GM19043 (cell line): ENCODE data around the gene DGAT2L6.
A peak's percentile ranks its signal among the peaks of the same experiment; 100 is the strongest.
"Not testable (repeated sequence)": the region's sequence is repeated elsewhere in the genome, so short reads cannot be mapped to it uniquely, and the experiment has no call there.

Experiments used
- ATAC-seq: cut with Tn5 transposase; IDR thresholded peaks from one replicate; pipeline ENCODE4 v1.9.1; 2021; ENCODE audit warnings: low read depth; ENCODE audit not compliant: unreplicated experiment

The DGAT2L6 gene

DNA sequence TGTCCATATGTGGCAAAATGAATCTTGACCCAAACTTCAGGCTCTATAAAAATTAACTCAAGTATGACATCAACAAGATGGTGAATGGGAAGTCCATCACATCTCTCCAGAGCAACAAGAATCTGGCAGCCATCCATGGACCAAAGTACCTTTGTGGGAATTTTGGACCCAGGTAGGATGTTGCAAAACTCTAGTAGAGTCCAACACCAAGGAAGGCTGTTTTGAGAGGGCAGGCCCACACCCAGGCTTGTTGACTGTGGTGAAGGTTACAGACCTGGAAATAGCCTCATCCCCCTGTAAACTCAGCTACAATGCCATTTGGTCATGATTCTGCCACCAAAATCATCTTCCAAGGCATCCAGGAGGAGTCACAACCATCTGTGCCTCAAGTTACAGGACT is 12.9 kb downstream of the DGAT2L6 start:
- no peak for ATAC-seq

DNA sequence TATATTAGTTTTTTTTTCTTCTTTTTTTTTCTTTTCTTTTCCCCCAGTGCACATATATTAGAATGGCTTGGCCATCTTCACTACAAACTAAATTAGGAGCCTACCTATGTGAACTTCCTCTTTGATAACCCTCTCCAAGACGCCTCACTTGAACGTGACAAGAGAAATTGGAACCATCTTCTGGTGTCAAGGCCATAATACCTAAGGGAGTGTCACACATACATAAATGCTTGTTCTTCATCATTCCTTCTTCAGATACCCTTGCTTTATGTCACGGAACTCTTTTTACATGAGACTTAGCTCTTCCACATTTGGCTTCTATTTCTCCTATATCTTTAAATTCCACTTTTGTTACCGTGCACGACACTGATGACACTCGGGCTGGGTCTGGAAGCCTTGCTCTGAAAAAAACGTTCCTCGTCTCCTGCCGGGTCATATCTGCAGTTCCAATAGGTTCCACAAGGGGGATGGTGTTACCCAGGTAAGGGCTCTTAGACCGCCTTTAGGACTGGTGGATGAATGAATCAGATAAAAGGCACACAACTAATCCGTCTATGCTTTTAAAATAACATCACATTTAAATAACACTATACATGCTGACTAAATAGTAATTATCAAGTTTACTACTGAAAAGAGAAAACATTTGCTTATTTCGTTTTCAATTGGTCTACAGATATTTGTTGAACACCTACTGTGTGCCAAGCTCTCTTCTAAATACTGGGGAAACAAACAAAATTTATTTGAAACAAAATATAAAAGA is 19.9 kb downstream of the DGAT2L6 start:
- ATAC-seq: peak; percentile 68

DNA sequence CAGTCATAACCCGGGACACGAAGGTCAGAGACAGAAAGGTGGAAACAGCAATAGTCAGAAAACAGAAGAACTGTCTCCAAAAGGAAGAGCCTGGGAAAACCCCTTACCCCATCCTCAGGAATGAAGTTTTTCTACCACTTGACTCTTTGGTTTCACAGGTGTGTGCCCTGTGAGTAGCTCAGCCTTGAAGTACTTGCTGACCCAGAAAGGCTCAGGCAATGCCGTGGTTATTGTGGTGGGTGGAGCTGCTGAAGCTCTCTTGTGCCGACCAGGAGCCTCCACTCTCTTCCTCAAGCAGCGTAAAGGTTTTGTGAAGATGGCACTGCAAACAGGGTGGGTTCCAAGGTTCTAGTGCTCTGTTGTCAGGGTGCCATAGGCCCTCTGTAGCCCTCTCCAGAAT is 24.4 kb downstream of the DGAT2L6 start:
- ATAC-seq: no peak

DNA sequence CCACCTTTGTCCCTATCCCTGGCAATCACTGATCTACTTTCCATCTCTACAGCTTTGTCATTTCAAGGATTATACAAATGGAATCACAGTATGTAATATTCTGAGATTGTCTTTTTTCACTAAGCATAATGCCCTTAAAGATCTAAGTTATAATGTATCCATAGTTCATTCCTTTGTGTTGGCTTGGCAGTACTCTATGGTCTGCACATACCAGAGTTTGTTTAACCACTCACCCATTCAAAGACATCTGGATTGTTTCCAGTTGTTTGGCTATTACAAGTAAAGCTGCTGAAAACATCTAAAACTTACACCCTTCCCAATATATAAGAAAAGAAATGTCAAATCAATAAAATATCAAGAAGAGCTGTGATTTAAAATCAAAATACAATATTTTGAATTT is 31.2 kb downstream of the DGAT2L6 start:
- ATAC-seq: no peak

DNA sequence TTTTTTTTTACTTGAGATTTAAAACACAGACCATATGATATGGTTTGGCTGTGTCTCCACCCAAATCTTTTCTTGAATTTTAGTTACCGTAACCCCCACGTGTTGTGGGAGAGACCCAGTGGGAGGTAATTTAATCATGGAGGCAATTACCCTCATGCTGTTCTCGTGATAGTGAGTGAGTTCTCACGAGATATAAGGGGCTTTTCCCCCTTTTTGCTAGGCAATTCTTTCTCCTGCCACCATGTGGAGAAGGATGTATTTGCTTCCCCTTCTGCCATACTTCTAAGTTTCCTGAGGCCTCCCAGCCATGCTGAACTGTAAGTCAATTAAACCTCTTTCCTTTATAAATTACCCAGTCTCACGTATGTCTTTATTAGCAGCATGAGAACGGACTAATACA is 32.3 kb downstream of the DGAT2L6 start:
- ATAC-seq: not testable (repeated sequence)

DNA sequence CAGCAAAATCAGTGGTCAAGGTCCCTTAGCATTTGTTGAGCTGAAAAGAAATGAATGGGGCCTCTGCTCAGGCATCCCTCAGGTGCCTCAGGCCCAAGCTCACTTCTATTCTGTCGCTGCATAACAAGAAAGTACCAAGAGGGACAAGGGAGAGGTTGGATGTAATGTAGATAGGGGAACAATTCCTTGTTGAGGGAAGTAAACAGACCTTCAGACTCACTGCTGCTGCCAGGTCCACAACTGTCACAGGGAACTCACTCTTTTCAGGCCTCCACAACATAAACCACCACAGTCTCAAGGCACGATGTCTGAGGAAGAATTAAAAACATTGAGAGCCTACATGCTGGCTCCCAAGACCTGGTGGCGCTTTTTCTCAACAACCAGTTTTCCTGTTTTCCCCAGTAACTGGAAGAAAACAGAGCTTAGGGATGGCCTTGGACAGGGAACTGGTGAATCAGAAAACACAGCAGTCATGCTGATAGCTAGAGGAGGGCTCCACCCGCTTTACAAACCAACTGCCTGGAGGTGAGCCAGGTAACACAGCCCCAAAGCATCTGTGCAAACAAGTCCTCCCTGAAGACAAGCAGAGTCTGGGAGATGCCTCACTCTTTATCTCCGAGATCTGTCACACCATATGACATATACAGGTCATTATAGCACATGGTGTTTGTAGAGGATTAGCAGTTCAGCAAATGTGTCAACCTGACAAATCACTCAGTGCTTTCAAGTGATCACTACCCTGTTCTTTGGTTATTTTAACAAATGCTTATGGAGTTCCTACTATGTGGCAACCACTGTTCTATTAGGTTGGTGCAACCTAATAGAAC is 42.9 kb downstream of the DGAT2L6 start:
- ATAC-seq: no peak

DNA sequence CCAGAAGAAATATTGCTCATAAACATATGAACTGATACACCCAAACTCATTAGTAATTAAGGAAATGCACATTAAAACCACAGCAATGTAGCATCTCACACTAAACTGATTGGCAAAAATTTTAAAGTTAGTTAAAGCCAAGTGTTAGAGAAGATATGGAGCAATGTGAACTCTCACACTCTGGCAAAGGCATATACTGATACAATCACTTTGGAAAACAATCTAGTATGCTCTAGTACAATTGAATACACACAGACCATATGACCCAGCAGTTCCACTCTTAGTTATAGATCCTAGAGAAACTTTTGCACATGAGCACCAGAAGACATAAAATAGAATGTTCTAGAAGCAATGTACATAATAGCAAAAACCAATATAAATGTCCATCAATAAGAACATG is 48.8 kb downstream of the DGAT2L6 start:
- no peak for ATAC-seq

DNA sequence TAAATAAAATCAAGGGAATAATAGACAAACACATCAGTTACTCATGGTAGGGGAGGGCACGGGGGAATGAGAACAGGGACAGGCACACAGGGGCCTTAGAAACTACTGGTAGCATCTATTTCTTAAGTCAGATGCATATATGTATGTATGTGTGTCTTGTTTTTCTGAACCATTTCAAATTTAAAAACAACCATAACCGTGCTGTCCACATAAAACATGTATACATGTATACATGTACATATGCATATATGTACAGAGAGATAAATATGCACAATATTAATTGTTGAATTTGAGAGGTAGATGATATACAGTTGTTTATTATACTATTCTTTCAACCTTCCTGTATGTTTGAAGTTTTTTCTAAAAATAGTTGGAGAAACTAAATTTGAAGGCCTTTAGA is 49.4 kb downstream of the DGAT2L6 start:
- ATAC-seq: no peak

DNA sequence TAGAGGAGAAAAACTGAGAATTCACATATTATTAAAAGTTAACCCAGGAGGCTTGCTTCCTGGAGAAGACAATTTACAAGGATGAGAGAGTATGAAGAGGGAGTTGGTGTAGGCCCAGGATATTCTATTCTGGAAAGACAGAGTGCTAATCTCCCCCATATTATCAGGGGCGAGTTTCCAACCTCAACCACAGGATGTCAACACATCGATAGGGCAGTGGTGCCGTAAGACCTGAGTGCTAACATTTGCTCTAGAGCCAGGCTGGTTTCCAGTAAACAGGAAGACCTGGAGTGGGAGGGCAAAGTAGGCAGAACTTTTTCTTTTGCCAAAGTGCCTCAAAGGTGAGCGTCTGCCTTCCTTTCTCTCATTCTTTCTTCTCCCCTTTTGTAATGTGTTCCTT is 54.4 kb downstream of the DGAT2L6 start:
- ATAC-seq: no peak

DNA sequence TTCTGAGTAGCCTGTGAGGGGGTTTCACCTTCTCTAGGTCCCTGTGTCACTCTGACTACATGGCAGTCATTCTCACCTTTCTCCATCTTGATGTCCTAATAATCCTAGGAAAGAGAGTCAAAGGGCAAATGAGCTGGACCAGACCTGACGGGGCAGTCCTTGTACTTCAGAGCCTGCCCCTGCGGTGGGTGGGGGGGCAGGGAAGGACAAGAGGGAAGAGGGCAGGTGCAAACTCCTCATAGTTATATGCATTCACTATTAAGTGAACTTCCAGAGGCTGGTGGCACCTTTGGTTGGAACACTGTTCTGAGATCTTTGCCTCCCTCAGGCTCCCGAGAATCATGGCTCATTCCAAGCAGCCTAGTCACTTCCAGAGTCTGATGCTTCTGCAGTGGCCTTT is 57.1 kb downstream of the DGAT2L6 start, which contains the start of gene AWAT1:
Gene AWAT1 (plus strand): TSS at position 301 of the 400 bp plus-strand sequence. CDS start 41 bp downstream, at position 342.
- ATAC-seq: no peak

DNA sequence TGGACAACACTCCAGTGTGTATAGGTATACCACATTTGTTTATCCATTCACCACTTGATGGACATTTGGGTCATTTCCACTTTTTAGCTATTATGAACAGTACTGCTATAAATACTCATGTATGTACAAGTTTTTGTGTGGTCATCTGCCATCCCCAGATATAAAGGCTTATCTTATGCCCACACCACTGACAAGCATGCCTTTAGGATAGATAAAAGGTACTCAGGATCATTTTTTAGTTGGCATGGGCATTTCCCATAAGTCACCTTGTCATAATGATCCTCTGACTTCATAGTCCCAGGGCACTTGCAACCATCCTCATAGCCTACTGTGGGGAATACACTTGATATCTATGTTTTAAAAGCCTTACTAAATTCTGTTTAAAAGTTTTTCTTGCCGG is 63.5 kb downstream of the DGAT2L6 start:
- no peak for ATAC-seq

DNA sequence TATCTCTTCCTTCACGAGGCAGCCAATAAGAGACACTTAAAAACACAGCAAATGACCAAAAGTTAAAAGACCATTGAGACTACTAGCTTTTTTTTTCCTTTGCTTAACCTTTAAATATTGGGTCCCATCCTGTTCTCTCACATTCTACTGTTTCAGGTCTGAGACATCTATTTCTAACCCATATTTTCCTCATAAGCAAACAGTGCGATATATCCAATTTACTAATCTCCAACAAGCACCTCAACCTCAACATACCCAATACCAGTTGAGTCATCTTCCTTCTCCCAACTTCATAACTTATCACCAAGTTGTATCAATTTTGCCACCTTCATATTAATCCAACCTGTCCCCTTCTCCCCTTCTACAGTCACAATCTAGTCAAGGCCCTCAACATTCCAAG is 64.2 kb downstream of the DGAT2L6 start:
- ATAC-seq: no peak

DNA sequence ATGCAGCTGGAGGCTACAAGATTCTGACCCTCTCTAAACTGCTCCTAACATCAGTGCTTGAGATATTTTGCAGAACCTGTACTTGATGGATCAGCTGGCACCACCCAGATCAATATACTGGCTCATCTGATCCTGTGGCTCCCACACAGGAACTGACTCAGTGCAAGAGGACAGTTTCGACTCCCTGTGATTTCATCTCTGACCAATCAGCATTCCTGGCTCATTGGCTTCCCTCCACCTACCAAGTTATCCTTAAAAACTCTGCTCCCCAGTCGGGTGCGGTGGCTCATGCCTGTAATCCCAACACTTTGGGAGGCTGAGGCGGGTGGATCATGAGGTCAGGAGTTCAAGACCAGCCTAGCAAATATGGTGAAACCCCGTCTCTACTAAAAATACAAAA is 66.3 kb downstream of the DGAT2L6 start:
- ATAC-seq: not testable (repeated sequence)

DNA sequence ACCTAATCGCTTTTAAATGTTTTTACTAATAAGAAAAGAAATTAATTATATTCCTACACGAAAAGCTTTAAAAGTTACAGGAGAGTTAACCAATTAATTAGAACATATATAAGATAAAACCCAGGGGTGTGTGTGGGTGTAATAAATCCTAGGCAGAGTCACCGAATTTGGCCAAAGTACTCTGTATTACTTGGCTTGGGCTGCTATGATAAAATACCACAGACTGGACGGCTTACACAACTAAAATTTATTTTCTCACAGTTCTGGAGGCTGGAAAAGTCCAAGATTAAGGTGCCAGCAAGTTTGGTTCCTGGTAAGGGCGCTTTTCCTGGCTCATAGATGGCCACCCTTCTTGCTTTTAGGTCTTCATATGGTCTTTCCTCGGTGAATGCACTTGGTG is 67.6 kb downstream of the DGAT2L6 start:
- no peak for ATAC-seq

DNA sequence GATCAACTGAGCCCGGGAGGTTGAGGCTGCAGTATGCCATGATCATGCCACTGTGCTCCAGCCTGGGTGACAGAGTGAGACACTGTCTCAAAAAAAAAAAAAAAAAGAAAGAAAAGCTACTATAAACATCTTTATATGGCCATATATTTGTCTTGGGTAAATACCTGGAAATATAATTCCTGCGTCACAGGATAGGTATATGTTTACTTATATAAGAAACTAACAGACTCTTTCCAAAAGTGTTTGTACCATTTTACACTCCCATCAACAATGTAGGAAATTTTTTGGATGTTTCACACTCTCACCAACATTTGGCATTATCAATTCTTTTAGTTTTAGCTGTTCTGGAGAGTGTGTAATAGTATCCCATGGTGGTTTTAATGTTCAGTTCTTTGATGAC is 70.0 kb downstream of the DGAT2L6 start:
- no peak for ATAC-seq

DNA sequence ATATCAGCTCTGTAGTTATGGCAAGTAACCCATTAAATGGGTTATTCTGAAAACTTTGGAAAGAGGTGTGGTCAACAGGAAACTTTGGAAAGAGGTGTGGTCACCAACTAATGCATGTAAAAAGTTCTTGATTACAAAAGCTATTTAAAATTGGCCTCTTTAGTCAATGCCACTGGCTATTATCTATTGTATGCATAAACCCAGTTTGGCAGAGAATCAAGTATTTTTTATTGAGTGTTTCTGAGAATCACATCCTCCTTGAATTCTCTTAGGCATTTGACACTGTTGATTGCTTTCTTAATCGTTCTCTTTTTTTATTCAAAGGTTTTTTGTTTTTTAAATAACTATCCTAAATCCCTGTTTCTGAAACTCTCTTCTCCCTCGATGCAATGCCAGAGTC is 75.2 kb downstream of the DGAT2L6 start:
- no peak for ATAC-seq

DNA sequence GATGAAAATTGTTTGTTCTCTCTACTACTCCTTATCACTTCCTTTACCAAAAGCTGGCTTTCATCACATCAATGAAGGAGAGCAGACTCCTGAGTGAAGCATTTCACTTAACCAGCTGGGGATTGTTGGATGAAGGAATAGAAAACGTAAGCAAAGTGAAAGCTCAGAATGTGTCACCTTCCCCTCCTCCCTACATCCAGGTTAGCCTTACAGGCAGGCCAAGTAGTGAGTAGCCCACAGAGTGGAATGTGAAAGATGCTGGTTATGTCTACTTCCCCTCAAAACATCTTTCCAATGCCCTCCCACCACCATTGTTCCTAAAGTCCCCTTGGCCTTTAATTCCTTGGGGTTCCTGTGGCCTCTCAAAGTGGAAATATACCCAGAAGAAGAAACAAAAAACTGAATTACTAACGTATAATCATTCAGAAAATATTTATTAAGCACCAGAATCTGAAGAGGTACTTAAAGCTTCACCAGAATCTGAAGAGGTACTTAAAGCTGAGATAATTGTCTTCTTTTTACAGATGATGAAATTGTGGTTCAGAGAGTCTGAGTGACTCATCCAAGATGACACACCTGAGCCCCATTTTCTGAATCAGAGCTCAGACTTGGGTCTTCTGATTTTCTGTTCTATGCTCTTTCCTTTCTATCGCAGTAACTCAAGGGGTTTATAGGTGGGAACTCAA is 76.2 kb downstream of the DGAT2L6 start:
- no peak for ATAC-seq

DNA sequence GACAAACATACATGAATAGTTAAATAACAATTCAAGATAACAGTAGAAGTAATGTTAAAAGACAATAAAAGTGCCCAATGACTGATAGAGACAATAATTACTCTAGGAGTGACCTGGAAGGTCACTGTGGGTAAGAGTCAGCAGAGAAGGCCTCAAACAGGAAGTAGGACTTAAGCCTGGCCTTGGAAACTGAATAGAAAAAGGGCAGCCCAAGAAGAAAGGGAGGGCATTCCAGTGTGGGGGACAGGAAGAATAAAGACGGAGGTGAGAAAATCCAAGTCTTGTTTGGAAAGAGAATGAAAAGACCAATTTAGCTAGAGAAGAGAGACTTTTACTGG is 76.7 kb downstream of the DGAT2L6 start:
- no peak for ATAC-seq

DNA sequence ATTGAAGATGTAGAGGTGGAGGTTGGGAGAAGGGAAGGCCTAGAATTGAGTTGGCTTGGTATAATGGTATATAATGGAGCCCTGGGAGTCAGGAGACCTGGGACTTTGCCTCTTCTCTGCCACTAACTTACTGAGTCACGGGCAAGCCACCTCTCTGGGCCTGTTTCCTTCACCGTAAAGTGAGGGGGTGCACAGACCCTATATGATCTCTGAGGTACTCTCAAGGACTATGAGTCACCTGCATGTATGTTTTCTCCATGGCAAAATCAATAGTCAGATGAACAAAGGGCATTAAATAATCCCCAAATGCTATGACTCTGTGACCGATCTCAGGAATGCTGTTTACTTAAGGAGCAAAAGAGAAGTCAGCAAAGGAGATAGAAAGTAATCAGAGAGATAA is 77.6 kb downstream of the DGAT2L6 start:
- no peak for ATAC-seq
